SU-DHL-6 (cell line): ENCODE measurements around the gene C8G.

Source experiments
- CTCF ChIP-seq: fragments of 200-600 bp; sonication (generic); IDR thresholded peaks from one replicate; pipeline ENCODE4 v1.5.1; 2017; ENCODE audit warnings: antibody characterized with exemption, mild to moderate bottlenecking, low read length, moderate library complexity; ENCODE audit not compliant: insufficient read depth, poor library complexity, severe bottlenecking
- EZH2phosphoT487 ChIP-seq: fragments of 200-600 bp; sonication (generic), shearing (Covaris generic); conservative IDR thresholded peaks from 2 replicates; pipeline ENCODE4 v1.6.1; 2018; ENCODE audit warnings: mild to moderate bottlenecking, antibody characterized with exemption, low read length, moderate library complexity, mixed read lengths

- TF ChIP-seq CTCF (no peak), EZH2phosphoT487 (no peak)
These were observed 42.7 kb upstream of the C8G start for GRCh38 chr9:136902259-136902821.
